Left colon (tissue), 2 donors: ENCODE results near the gene ARMC2. TPM values are rescaled to one million over a fixed set of nuclear protein-coding genes. Genes with fewer than 3 reads are reported as not detected.

Source experiments
- ATAC-seq: fragments of 200-7000 bp; cut with Tn5 transposase; one replicate; pipeline ENCODE4 v1.9.1; 2020; ENCODE audit warnings: mild to moderate bottlenecking, moderate library complexity
- DNase-seq, 2 donors: peaks; one replicate each; pipeline ENCODE4 v3.0.0-alpha.2; 2020
- intact Hi-C, 2 donors: fragments of 100-400 bp; cut with DNase I in 1 of 2; cut with micrococcal nuclease in 1 of 2; formaldehyde crosslinking; loops; one replicate each; pipeline versions ENCODE4 v1.11.2 to v1.14.0; 2022; cut with DNase I, micrococcal nuclease
- total RNA-seq, 2 donors: library from RNA; stranded (reverse); fragmentation: NEBNext Ultra II Directional; extraction: Animal tissue kit (Norgen Biotek cat#: 25700); gene quantifications; one replicate each; pipeline ENCODE4 v1.2.1, GENCODE V29; 2021
- donor health status: DM: no; HTN: no; CAD: no.
- donor health status: DM: yes; HTN: yes; CAD: no.

ARMC2 gene
- total RNA-seq, 2 donors from 2014 or later = 3.4 to 3.8 TPM

GRCh38 chr6:109023356-109023925, 175.2 kb downstream of the ARMC2 start:
- ATAC-seq = no peak
- DNase-seq = no peak
- intact Hi-C loops = no loop called here

Other genes starting within 250 kb of the ARMC2 start
- 10 to 100 TPM; 20.4 to 27.5 TPM for gene SESN1, start 246.4 kb downstream of the ARMC2 start, total RNA-seq
- gene CEP57L1, start 247.1 kb downstream of the ARMC2 start, total RNA-seq = 10 to 100 TPM in 1 of 2 donors, 1 to 10 TPM in 1; 7.7 to 11.2 TPM